Measurements from ENCODE around the gene SPINT2.

DNA sequence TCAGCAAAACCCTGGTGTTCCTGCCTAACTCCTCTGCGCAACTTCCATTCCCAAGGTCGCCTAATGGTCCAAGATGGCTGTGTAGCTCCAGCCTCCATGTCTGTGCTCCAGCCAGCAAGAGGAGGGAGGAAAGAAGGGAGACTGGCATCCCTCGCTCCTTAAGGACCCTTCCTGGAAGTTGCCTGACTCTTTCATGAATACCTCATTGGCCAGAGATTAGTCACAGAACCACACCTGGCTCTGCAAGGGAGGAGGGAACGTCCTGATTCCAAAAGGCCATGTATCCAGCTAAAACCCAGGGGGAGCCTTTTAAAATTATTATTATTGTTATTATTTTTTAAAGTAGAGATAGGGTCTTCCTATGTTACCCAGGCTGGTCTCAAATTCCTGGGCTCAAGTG is 60.1 kb downstream of the SPINT2 start:
- TF ChIP-seq, protein P1, sequence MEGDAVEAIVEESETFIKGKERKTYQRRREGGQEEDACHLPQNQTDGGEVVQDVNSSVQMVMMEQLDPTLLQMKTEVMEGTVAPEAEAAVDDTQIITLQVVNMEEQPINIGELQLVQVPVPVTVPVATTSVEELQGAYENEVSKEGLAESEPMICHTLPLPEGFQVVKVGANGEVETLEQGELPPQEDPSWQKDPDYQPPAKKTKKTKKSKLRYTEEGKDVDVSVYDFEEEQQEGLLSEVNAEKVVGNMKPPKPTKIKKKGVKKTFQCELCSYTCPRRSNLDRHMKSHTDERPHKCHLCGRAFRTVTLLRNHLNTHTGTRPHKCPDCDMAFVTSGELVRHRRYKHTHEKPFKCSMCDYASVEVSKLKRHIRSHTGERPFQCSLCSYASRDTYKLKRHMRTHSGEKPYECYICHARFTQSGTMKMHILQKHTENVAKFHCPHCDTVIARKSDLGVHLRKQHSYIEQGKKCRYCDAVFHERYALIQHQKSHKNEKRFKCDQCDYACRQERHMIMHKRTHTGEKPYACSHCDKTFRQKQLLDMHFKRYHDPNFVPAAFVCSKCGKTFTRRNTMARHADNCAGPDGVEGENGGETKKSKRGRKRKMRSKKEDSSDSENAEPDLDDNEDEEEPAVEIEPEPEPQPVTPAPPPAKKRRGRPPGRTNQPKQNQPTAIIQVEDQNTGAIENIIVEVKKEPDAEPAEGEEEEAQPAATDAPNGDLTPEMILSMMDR (IDR thresholded peaks at IDR 0.05) = no peak
- TF ChIP-seq POLR2A (IDR thresholded peaks at IDR 0.05) = no peak
